Activated effector memory CD4-positive, alpha-beta T cell treated with anti-CD3 and anti-CD28 coated beads, Interleukin-2, amount 50 U/mL, for 16 hours (primary cell): Measurements from ENCODE around the gene ACTN3.

Experiments
- DNase-seq: peaks from one replicate; pipeline ENCODE4 v3.0.0-alpha.2; 2020

ACTN3 gene

DNA sequence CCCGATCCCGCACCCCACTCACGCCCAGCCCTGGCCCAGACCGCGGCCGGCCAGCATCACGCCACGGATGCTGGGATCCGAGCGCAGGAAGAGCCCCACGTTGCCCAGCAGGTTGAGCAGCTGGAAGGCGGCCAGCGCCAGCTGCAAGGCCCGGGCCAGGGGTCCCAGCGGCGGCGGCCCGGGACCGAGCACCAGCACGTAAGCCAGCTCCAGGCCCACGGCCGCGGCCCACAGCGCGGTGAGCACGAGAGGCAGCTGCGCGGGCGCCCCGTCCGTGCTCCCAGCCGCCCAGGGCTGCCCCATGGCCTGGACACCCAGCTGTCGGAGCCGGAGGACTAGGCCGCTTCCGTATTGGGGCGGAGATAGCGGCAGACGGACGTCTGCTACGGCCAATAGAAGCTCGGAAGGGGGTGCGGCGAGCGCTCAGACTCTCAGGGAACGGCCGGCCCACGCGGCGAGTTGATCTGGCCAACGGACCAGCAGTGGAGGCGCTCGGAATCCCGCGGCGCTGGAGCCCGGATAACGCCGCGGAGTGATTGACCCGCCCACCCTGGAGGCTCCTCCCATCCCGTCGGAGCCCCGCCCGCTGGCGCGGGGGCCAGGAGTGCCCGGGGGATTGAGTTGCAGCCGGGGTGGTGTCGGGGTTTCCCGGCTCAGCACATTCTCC is 869 bp upstream of the ACTN3 start, which contains the start of gene ZDHHC24:
Gene ZDHHC24 (minus strand): TSS at position 348 of the 667 bp plus-strand sequence. CDS start 45 bp downstream, at position 303.
- peak; percentile 95 for DNase-seq

DNA sequence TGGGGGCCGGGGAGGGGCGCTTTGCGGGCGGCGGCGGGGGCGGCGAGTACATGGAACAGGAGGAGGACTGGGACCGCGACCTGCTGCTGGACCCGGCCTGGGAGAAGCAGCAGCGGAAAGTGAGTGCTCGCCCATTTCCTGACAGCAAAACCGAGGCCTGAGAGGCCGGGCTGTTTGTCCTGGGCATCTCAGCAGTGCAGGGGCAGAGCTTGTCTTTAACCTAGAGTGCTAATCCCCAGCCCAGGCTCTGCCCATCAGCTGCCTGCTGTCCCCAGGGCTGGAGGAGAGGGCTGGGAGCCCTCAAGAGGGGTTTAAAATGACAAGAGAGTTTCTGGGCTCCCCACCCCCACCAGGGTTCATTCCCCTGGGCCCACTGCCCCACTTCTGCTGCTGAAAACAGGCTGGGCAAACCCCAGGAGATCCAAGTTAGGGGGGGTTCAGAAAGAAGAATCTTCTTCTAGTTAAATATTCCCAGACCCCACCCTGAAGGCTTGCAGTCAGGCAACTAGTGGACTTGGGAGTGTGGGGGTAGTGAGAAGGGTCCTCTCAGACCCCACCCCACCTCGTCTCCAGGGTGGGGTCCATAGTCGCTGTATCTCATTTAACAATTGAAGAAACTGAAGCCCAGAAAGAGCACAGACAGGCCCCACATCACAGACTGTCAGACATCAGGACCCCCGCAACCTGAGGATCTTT is 411 bp downstream of the ACTN3 start:
- no peak for DNase-seq

DNA sequence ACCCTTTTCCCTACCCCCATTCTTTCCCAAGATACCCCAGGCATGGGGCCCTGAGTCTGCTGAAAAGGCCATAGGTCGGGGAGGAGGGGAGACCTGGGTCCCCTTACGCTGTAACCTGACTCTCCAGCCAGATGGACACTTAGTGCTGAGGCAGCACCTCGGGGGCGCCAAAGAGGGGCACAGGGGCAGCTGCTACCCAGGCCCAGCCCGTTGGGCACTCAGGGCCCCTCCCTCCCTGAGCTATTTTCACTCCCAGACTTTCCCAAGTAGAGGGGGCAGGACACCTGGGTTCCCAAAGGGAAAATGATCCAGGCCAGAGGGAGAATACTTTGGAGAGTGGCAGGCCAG is 933 bp downstream of the ACTN3 start:
- DNase-seq = no peak

DNA sequence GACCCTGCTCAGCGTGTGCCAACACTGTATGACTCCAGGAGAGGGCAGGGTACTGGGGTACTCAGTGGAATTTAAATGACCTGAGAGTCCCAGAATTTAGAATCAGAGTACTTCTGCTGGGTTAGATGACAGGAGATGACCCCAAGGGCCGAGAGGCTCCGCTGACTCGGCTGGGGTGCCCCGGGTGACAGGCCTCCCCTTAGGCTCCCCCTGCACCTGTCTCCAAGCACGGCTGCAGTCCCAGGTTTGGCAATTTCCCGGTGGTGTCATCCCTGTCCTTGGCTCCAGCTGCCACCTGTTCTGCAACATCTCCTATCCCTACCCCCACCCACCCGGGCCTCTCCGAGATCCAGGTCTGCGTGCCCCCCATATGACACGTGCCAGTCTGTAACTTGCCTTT is 1.3 kb downstream of the ACTN3 start:
- DNase-seq = no peak

DNA sequence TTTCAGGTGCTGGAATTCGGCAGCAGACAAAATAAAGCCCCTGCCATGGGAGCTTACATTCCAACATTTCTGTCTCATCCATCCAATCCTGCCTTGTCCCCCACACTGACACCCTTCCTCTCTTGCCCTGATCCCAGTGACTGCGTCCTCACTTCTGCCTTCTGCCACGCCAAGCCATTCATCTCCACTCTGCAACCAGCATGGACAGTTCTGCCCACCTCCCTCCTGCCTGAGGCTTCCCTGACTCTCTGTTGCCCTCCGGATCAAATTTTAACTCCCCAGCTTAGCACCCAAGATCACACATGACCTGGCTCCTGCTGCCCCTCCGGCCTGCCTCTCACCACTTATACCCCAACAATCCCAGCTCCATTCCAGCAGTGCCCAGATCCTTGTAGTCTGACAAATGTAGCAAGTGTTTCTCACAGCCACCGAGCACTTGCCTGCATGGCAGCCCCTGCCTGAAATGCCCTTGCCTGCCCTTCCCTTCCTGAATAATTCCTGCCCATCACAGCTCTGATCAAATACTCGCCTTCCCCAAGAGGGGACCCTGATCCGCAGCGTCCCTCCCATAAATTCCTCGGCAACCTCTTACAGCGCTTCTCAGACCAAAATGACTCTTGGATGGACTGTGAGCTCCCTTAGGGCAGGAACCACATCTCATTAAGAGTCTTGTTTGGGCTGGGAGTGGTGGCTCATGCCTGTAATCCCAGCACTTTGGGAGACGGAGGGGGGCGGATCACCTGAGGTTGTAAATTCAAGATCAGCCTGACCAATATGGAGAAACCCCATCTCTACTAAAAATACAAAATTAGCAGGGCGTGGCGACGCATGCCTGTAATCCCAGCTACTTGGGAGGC is 2.3 kb downstream of the ACTN3 start:
- DNase-seq = no peak

DNA sequence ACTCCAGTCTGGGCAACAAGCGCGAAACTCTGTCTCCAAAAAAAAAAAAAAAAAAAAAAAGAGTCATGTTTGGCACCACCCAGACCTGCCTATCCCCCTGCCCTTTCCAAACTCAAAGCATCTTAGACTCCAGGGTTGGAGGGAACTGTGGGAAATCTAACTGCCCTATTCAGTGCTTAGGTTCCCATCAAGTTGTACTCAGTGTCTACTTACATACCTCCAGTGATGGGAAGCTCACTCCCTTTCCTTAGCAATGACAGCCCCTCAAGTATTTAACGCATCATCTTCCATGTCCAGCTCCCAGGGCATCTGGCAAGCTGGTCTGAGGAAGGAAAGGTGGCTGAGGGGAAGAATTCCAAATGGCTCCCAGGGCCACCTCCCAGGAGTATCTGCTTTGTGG is 3.0 kb downstream of the ACTN3 start:
- no peak for DNase-seq

DNA sequence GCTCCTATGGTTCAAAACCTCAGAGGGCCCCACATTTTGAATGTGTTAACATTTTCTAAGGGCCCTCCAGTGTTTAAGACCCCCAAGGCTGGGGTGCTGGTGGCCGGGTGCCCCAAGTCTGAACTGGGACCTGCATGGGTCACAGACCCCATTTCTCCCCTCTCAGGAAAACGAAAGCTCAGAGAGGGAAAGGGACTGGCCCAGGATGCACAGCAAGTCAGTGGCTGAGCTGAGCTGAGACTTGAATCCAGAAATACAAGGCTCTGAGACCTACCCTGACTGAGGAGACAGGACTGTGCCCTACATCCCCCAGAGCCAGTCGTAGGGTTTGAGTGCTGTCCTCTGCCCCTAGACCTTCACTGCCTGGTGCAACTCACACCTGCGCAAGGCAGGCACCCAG is 4.2 kb downstream of the ACTN3 start:
- no peak for DNase-seq

DNA sequence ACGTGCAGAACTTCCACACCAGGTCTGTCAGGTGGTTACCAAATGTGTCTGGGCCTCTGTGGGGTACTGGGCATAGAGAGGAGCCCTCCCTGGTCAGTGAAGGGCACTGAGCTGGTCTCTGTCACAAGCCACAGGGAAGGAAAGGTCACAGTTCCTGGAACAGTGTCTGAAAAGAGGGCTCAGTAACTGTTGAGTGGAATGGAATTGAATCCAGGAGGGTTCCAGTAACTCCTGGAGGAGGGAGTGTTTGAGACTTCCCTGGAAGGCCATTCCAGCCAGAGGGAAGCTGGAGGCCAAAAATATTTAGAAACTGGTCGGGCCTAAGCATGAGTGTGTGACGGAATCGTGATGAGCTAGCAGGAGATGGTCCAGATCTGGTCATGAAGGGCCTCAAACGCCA is 7.9 kb downstream of the ACTN3 start:
- no peak for DNase-seq

DNA sequence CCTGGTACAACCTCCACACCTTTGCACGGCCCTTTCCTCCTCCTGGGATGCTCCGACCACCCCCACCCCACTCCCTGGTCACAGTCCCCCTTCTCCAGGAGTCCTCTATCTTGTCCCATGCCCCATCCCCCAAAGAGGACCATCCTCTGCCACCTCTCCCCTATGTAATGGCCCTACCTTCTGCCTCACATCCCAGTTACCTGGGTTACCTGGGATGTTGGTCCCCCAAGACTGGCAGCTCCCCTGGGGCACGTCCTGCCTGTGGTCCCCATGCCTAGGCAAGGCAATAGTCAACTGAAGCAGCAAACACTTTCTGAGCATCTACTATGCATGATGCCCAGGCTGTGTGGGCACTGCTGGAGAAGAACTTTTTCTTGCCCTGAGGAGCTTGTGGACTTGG is 8.7 kb downstream of the ACTN3 start:
- DNase-seq = no peak

DNA sequence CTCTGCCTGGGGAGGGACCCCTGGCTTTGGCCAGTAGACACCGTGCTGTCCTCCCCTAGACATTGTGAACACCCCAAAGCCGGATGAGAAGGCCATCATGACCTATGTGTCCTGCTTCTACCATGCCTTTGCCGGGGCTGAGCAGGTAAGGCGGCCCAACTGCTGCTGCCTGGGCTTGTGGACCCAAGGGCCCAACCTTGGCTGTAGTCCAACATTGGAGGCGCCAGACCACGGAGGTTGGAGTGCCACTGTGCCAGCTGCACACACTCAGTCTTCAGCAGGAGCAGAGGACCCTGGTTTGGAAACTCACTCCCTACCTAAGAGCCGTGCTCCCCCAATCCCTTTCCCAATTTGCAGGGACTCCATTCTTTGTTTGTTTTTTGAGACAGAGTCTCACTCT is 9.4 kb downstream of the ACTN3 start:
- DNase-seq = no peak

DNA sequence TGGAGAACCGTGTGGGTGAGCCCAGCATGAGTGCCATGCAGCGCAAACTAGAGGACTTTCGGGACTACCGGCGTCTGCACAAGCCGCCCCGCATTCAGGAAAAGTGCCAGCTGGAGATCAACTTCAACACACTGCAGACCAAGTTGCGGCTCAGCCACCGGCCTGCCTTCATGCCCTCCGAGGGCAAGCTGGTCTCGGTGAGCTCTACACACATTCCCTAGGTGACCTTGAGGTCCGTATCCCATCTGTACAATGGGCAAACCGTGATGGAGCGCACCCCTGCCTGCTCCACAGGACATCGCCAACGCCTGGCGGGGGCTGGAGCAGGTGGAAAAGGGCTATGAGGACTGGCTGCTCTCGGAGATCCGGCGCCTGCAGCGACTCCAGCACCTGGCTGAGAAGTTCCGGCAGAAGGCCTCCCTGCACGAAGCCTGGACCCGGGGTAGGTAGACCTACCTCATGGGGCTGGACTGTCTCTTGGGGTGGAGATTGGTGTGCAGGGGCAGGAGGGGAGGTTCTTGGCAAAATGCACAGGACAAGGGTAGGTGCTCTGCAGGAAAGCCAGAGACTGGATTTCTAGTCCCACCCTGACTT is 11.1 kb downstream of the ACTN3 start:
- DNase-seq = no peak

DNA sequence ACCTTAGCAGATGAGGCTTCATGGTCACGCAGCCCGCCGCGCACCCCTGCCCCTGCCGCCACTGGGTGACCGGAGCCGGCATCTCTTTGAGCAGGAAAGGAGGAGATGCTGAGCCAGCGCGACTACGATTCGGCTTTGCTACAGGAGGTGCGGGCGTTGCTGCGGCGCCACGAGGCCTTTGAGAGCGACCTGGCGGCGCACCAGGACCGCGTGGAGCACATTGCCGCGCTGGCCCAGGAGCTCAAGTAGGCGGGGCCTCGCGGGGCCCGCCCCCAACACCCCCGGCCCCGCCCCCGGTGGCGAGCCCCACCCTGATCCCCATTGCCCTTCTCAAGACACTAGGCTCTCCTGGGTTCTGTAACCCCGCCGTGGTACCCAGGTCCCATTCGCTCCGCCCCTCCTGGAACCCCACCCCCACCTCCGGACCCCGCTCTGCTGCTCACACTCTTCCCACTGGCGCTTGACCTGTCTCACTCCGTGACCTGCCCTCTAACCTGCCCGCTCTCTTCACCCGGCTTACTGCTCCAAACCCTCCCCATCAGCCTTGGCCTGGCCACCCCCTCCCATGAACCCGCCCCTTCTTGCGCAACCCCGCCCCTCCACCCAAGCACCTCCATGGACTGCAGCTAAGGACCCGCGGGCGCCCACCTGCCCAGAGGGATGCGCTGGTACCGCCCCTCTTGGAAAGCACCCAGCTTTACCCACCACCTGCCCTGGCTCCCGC is 12.6 kb downstream of the ACTN3 start:
- peak; percentile 74 for DNase-seq

DNA sequence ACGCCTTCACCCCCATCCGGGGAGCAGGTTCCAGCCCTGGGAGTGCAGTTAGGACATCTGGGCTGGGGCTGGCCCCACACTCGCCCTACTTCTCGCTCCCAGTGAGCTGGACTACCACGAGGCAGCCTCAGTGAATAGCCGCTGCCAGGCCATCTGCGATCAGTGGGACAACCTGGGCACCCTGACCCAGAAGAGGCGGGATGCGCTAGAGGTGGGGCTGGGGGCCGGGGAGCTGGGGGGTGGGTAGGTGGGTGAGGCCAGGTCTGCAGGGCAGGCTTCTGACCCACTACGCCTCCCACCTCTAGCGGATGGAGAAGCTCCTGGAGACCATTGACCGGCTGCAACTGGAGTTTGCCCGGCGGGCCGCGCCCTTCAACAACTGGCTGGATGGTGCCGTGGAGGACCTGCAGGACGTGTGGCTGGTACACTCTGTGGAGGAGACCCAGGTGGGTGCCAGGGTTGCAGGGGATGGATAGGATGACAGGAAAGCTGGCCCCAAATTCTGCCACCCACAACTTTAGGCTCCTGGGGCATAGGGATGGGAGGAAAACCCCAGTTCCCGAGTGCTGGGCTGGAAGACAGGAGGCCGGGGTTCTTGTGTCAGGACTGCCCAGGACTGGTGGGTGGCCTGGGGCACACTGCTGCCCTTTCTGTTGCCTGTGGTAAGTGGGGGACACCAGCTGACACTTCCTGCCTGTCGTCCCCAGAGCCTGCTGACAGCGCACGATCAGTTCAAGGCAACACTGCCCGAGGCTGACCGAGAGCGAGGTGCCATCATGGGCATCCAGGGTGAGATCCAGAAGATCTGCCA is 13.4 kb downstream of the ACTN3 start:
- DNase-seq = no peak

DNA sequence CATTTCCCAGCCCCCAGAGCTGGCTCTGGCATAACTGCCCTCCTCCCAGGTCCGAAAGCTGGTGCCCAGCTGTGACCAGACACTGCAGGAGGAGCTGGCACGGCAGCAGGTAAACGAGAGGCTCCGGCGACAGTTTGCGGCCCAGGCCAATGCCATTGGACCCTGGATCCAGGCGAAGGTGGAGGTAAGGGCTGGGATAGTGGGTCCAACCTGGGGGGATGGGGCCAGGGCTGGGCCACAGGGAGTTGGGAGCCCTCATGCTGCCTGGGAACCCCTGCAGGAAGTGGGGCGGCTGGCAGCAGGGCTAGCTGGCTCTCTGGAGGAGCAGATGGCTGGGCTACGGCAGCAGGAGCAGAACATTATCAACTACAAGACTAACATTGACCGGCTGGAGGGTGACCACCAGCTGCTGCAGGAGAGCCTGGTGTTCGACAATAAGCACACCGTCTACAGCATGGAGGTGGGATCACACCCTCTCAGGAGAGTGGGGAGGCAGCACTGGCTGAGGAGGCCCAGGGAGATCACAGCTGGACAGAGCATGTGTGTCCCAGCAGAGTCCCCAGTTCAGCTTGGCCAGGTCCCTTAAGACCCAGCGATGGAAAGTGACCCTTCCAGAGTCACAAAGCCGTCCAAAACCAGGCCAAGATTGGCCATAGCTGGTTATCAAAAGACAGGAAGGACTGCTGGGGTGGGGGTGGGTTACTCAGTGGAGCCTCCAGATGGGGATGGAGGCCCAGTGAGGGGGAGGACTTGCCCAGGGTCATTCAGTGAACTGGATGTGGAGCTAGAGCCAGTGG is 14.7 kb downstream of the ACTN3 start:
- no peak for DNase-seq

DNA sequence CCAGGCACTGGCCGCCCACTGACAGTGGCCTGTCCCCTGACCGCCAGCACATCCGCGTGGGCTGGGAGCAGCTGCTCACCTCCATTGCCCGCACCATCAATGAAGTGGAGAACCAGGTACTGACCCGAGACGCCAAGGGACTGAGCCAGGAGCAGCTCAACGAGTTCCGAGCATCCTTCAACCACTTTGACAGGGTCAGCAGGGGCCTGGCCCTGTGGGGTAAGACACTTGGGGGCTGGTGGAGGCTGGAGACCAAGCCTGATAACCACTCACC is 15.2 kb downstream of the ACTN3 start:
- DNase-seq = no peak

DNA sequence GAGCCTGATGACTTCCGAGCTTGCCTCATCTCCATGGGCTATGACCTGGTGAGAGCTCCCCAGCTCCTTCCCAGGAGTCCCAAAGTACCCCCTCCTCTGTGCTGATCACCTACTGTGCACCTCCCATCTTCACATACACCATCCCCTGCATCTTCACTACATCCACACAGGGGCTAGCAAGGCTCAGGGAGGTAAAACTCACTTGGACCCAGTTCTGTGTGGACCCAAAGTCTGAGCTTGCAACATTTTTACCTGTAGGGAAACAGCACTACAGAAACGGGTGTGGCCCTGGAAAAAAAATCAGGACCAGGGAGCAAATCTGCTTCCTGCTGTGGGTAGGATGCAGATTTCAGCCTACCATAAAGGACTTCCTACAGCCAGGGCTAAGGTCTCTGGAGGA is 15.6 kb downstream of the ACTN3 start:
- no peak for DNase-seq

DNA sequence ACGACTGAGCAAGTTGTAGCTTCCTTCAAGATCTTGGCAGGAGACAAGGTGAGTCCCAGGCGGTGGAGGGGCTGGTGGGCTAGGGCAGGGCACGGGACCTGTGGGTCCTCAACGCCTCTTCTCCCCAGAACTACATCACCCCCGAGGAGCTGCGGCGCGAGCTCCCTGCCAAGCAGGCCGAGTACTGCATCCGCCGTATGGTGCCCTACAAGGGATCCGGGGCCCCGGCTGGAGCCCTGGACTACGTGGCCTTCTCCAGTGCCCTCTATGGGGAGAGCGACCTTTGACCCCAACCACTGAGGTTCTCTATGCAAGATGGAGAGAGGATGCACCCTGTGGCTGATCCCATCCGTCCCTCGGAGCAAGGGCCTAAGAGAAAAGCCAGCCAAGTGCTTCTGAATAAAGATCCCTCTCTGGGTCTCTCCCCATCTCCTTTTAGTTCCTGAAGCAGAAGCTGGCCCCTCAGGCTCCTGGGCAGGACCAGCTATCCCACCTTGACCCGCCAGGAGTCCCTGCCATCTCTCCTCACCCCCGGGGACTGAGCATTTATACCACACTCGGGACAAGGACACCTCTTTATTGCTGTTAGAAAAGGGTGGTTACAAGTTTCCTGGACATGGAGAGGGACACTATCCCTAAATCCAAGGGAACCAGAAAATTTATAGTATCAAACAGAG is 16.3 kb downstream of the ACTN3 start:
- no peak for DNase-seq

DNA sequence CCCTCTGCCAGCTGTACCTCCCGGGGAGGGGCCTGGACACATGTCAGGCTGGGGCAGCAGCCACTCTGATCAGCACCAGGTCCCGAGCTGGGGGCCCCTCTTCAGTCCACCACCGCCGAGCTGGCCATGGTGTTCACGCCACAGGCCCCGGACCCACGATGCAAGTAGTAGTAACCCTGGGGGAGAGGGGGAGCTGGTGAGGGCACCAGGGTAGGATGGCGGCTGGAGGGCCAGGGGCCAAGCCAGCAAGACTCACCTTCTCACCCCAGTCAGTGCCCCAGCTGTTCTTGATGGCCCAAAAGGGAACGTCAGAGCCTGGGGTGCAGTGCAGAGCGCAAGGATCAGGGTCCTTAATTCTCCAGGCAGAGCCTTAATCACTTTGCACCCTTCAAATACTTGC is 17.1 kb downstream of the ACTN3 start:
- no peak for DNase-seq

DNA sequence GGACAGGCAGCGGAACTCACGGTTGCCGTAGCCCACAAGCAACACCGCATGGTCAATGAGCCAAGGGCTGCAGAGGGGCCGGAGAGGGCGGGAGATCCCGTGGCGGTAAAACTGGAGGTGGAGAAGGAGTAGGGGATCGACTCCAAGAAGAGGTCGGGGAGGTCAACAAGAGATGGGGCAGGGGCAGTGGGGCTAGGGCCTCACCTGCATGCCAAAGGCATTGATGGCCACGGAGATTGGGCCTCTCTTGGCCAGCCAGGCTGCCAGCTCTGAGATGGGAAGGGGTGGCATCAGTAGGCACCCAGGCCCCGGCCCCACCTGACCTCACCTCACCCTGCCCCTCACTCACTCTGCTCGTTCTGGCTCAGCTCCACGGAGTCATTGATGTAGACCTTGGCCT is 17.8 kb downstream of the ACTN3 start:
- DNase-seq = no peak

DNA sequence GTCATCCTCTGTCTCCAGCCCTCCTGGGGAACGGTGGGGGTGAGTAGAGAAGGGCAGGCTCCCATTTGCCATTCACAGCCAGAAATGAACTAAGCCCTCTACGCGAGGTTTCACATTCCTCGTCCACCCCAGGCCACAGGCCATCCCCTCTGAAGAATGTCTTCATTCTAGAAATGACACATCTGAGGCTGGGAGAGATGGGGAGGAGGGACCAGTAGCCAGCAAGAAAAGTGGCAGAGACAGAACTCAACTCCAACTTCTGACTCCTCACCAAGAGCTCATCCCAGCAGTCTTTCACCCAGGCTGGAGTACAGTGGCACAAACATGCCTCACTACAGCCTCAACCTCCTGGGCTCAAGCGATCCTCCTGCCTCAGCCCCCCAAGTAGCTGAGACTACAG is 18.3 kb downstream of the ACTN3 start:
- no peak for DNase-seq

DNA sequence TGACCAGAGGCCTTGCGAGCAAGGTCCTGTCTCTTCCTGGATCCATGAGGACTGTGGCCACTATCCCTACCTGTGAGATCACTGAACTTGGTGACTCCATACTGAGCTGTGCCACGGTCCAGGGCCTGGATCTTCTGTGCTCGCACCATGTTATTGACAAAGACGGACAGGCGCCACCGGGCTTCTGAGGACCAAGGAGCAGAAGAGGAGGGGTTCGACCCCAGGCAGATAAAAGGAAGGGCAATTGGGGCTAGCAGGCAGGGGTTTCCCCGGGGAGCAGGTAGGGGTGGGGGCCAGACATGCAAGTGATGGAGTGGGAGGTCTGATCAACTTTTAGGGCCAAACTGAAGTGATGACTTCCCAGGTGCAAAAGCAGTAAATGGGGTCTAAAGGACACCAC is 19.5 kb downstream of the ACTN3 start:
- no peak for DNase-seq
